ENCODE results near the gene ACTMAP.
"Not testable (repeated sequence)": the region's sequence is repeated elsewhere in the genome, so short reads cannot be mapped to it uniquely, and the experiment has no call there.

Gene ACTMAP

DNA sequence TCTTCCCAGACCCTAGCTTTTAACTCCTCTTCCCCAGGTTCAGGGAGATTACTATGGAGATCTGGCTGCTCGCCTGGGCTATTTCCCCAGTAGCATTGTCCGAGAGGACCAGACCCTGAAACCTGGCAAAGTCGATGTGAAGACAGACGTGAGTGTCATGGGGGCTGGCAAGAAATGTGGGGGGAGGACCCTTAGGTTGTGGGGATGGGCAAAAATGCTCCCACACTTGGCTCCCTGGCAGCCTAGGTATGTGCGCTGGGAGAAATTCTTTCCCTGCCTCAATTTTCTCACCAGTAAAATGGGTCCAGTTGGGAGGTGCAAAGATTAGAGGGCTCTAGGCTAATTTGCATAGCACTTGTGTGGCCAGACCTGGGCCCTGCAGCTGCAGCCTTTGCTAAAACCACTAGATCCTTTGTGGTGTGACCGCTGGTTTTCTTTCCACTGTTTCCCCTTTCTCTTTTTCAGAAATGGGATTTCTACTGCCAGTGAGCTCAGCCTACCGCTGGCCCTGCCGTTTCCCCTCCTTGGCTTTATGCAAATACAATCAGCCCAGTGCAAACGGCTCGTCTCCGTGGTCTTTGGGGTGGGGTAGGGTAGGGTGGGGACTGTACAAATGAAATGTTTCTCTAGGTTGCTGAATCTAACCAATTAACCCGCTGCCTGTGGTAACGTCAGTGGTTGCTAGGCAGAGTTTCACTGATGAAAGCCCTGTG lies 26.8 kb upstream of the ACTMAP start:
- TF ChIP-seq ZNF70 (CRISPR knock-in tag; IDR thresholded peaks at IDR 0.05) = peak; percentile 74
- TF ChIP-seq ZNF8 (CRISPR knock-in tag; IDR thresholded peaks at IDR 0.05) = no peak
- peak; percentile 85 for ATAC-seq

DNA sequence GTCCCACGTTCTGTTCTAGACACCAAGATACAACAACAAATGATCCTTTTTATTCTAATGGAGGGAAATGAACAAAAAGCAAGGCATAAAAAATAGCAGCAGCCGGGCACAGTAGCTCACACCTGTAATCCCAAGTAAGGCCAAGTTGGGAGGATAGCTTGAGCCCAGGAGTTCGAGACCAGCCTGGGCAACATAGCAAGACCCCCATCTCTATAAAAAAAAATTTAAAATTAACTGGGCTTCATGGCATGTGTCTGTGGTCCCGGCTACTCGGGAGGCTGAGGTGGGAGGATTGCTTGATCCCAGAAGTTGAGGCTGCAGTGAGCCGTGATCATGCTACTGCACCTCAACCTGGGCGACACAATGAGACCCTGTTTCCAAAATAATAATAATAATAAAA lies 26.1 kb upstream of the ACTMAP start:
- no peak for ATAC-seq
- TF ChIP-seq ZNF8 (CRISPR knock-in tag; IDR thresholded peaks at IDR 0.05) = no peak

DNA sequence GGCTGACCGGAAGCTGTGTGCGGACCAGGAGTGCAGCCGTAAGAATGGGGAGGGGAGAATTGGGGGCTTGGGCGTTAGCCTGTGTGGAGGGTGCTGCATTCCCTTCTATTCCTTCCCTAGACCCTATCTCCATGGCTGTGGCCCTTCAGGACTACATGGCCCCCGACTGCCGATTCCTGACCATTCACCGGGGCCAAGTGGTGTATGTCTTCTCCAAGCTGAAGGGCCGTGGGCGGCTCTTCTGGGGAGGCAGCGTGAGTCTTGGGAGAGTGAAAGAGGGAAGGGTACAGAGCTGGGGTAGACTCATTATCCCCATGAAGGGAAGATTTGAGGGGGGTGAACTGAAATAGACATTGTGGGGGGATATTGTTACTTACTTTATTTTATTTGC lies 25.4 kb upstream of the ACTMAP start:
- no peak for ATAC-seq
- TF ChIP-seq TOX (CRISPR knock-in tag; IDR thresholded peaks at IDR 0.05; ENCODE audit: borderline replicate concordance) (no peak), PPARA (CRISPR knock-in tag; IDR thresholded peaks at IDR 0.05; ENCODE audit: borderline replicate concordance) (no peak), ZNF8 (CRISPR knock-in tag; IDR thresholded peaks at IDR 0.05) (no peak), SNAI2 (CRISPR knock-in tag; IDR thresholded peaks at IDR 0.05) (no peak), ISL1 (CRISPR knock-in tag; IDR thresholded peaks at IDR 0.05) (no peak), ZNF70 (CRISPR knock-in tag; IDR thresholded peaks at IDR 0.05) (no peak), RARB (CRISPR knock-in tag; IDR thresholded peaks at IDR 0.05) (no peak), ZC3H10 (CRISPR knock-in tag; IDR thresholded peaks at IDR 0.05) (no peak), ZFP30 (CRISPR knock-in tag; IDR thresholded peaks at IDR 0.05) (no peak)
- TF ChIP-seq, protein P1, sequence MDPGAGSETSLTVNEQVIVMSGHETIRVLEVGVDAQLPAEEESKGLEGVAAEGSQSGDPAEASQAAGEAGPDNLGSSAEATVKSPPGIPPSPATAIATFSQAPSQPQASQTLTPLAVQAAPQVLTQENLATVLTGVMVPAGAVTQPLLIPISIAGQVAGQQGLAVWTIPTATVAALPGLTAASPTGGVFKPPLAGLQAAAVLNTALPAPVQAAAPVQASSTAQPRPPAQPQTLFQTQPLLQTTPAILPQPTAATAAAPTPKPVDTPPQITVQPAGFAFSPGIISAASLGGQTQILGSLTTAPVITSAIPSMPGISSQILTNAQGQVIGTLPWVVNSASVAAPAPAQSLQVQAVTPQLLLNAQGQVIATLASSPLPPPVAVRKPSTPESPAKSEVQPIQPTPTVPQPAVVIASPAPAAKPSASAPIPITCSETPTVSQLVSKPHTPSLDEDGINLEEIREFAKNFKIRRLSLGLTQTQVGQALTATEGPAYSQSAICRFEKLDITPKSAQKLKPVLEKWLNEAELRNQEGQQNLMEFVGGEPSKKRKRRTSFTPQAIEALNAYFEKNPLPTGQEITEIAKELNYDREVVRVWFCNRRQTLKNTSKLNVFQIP (CRISPR knock-in tag; IDR thresholded peaks at IDR 0.05; ENCODE audit: borderline replicate concordance, low read depth) = no peak
- TF ChIP-seq, protein P2, sequence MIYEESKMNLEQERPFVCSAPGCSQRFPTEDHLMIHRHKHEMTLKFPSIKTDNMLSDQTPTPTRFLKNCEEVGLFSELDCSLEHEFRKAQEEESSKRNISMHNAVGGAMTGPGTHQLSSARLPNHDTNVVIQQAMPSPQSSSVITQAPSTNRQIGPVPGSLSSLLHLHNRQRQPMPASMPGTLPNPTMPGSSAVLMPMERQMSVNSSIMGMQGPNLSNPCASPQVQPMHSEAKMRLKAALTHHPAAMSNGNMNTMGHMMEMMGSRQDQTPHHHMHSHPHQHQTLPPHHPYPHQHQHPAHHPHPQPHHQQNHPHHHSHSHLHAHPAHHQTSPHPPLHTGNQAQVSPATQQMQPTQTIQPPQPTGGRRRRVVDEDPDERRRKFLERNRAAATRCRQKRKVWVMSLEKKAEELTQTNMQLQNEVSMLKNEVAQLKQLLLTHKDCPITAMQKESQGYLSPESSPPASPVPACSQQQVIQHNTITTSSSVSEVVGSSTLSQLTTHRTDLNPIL (CRISPR knock-in tag; IDR thresholded peaks at IDR 0.05; ENCODE audit: low read depth) = no peak
- TF ChIP-seq, protein P3, sequence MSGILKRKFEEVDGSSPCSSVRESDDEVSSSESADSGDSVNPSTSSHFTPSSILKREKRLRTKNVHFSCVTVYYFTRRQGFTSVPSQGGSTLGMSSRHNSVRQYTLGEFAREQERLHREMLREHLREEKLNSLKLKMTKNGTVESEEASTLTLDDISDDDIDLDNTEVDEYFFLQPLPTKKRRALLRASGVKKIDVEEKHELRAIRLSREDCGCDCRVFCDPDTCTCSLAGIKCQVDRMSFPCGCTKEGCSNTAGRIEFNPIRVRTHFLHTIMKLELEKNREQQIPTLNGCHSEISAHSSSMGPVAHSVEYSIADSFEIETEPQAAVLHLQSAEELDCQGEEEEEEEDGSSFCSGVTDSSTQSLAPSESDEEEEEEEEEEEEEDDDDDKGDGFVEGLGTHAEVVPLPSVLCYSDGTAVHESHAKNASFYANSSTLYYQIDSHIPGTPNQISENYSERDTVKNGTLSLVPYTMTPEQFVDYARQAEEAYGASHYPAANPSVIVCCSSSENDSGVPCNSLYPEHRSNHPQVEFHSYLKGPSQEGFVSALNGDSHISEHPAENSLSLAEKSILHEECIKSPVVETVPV (CRISPR knock-in tag; IDR thresholded peaks at IDR 0.05) = no peak

DNA sequence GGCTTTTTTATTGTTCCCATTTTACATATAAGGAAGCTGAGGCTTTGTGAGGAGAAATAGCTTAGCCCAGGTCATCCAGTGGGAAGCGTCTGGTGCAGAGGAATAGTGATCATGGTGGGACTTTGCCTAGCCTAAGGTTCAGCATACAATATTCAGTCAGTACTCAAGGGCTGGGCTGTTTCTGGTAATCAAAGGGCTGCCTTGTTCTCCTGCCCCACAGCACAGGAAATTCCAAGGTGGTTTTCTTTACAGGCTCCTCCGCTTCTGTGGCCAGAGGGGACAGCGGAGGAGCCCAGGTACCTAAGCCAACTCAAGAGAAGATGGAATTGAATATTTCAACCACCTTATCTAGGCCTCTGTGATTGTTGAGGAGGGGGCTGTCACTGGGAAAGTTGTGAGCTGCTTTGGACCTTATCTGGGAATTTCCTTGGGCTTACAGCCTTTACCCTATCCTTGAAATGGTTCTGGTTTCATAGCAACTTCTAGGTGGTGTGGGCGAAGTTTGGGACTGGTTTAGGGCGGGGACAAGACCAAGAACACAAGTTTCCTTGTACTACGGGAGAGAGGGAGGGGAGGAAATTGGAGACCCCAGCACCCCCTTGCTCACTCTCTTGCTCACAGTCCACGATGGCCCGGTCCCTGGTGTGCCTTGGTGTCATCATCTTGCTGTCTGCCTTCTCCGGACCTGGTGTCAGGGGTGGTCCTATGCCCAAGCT lies 24.8 kb upstream of the ACTMAP start, which contains the start of gene MIA:
Gene MIA (plus strand): TSS at position 606 of the 716 bp plus-strand sequence. CDS start 22 bp downstream, at position 628.
- ATAC-seq = no peak
- TF ChIP-seq ZNF8 (CRISPR knock-in tag; IDR thresholded peaks at IDR 0.05) = no peak

DNA sequence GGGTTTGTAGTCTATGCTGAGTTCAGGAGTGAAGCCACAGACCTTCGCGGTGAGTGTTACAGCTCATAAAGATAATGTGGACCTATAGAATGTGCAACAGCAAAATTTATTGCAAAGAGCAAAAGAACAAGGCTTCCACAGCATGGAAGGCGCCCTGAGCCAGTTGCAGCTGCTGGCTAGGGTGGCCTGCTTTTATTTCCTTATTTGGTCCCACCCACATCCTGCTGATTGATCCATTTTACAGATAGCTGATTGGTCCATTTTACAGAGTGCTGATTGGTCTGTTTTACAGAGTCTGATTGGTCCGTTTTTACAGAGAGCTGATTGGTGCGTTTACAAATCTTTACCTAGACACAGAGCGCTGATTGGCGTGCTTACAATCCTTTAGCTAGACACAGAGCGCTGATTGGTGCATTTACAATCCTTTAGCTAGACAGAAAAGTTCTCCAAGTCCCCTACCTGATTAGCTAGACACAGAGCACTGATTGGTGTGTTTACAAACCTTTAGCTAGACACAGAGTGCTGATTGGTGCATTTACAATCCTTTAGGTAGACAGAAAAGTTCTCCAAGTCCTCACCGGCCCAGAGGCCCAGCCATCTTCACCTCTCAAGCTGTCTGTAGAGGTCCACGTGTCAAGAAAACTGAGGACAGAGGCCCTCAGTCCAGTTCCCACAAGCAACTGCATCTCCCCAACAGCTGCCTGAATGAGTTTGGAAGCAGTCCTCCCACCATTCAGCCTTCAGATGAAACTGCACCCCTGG lies 21.0 kb upstream of the ACTMAP start:
- ATAC-seq = not testable (repeated sequence)

DNA sequence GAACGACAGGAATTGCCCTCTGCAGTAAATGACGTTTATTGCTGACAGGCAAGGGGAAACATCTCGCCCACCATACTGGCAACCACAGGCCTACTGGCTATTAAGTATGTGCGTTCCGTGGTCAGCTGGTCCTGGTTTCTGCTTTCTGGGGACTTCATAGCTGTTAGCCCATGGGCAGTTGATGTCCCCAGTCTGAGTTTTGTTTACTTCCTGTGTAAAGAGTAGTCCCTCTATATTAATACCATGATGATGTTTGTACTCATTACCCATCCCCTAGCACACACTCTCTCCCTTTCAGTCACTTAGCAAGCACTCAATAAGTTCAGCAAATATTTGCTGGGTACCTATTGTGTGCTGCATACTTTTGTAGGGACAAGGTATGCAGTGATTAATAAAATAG lies 18.6 kb upstream of the ACTMAP start:
- ATAC-seq = no peak
- TF ChIP-seq GLIS3 (CRISPR knock-in tag; IDR thresholded peaks at IDR 0.05) = no peak
- TF ChIP-seq ZNF8 (CRISPR knock-in tag; IDR thresholded peaks at IDR 0.05) = no peak
- TF ChIP-seq TOX (CRISPR knock-in tag; IDR thresholded peaks at IDR 0.05; ENCODE audit: borderline replicate concordance) = no peak
- no peak for TF ChIP-seq SNAI2 (CRISPR knock-in tag; IDR thresholded peaks at IDR 0.05)
- TF ChIP-seq, protein P4, sequence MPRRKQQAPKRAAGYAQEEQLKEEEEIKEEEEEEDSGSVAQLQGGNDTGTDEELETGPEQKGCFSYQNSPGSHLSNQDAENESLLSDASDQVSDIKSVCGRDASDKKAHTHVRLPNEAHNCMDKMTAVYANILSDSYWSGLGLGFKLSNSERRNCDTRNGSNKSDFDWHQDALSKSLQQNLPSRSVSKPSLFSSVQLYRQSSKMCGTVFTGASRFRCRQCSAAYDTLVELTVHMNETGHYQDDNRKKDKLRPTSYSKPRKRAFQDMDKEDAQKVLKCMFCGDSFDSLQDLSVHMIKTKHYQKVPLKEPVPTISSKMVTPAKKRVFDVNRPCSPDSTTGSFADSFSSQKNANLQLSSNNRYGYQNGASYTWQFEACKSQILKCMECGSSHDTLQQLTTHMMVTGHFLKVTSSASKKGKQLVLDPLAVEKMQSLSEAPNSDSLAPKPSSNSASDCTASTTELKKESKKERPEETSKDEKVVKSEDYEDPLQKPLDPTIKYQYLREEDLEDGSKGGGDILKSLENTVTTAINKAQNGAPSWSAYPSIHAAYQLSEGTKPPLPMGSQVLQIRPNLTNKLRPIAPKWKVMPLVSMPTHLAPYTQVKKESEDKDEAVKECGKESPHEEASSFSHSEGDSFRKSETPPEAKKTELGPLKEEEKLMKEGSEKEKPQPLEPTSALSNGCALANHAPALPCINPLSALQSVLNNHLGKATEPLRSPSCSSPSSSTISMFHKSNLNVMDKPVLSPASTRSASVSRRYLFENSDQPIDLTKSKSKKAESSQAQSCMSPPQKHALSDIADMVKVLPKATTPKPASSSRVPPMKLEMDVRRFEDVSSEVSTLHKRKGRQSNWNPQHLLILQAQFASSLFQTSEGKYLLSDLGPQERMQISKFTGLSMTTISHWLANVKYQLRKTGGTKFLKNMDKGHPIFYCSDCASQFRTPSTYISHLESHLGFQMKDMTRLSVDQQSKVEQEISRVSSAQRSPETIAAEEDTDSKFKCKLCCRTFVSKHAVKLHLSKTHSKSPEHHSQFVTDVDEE (CRISPR knock-in tag; IDR thresholded peaks at IDR 0.05) = no peak
- no peak for TF ChIP-seq ZFP30 (CRISPR knock-in tag; IDR thresholded peaks at IDR 0.05)
- TF ChIP-seq ISL1 (CRISPR knock-in tag; IDR thresholded peaks at IDR 0.05) = no peak
- TF ChIP-seq ZFP3 (CRISPR knock-in tag; IDR thresholded peaks at IDR 0.05) = no peak
- no peak for TF ChIP-seq RARB (CRISPR knock-in tag; IDR thresholded peaks at IDR 0.05)
- TF ChIP-seq, protein P1 (CRISPR knock-in tag; IDR thresholded peaks at IDR 0.05; ENCODE audit: borderline replicate concordance, low read depth) = no peak
- no peak for TF ChIP-seq CSDC2 (CRISPR knock-in tag; IDR thresholded peaks at IDR 0.05)
- TF ChIP-seq ZNF565 (CRISPR knock-in tag; conservative IDR thresholded peaks at IDR 0.05; ENCODE audit: low read depth) = no peak
- TF ChIP-seq OSR1 (CRISPR knock-in tag; IDR thresholded peaks at IDR 0.05) = no peak
- TF ChIP-seq, protein P5, sequence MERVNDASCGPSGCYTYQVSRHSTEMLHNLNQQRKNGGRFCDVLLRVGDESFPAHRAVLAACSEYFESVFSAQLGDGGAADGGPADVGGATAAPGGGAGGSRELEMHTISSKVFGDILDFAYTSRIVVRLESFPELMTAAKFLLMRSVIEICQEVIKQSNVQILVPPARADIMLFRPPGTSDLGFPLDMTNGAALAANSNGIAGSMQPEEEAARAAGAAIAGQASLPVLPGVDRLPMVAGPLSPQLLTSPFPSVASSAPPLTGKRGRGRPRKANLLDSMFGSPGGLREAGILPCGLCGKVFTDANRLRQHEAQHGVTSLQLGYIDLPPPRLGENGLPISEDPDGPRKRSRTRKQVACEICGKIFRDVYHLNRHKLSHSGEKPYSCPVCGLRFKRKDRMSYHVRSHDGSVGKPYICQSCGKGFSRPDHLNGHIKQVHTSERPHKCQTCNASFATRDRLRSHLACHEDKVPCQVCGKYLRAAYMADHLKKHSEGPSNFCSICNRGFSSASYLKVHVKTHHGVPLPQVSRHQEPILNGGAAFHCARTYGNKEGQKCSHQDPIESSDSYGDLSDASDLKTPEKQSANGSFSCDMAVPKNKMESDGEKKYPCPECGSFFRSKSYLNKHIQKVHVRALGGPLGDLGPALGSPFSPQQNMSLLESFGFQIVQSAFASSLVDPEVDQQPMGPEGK (CRISPR knock-in tag; IDR thresholded peaks at IDR 0.05; ENCODE audit: borderline replicate concordance) = no peak

All from SK-N-SH treated with all-trans-retinoic acid at 6 μM for 48 hours (cell line).